HepG2 (cell line): Measurements from ENCODE around the gene P3H3. TPM values are rescaled to one million over a fixed set of nuclear protein-coding genes. Genes with fewer than 3 reads are reported as not detected.

Experiments
- ATAC-seq: fragments of 200-7000 bp; cut with Tn5 transposase; 3 replicates; pipeline ENCODE4 v1.9.1; 2020; ENCODE audit warnings: mild to moderate bottlenecking, moderate library complexity
- BruUV-seq: library from RNA; stranded (reverse); fragments of 400-500 nt; replicated peaks from 2 replicates; lab custom pipeline; 2021; lab: Mats Ljungman, UMichigan
- CTCF ChIA-PET: fragments of 300-600 bp; formaldehyde crosslinking; extraction: SDS; loops from one replicate; lab custom pipeline; 2021; ENCODE audit warnings: low total read pairs, inconsistent platforms, low intra/inter-chr PET ratio; lab: Yijun Ruan, JAX
- POLR2A ChIA-PET: fragments of 350-600 bp; sonication (Branson Sonifier 250); formaldehyde crosslinking; loops from one replicate; lab custom pipeline; 2020; ENCODE audit warnings: antibody characterized with exemption, inconsistent platforms; lab: Yijun Ruan, JAX
- DNase-seq: peaks from one replicate; pipeline ENCODE4 v3.0.0-alpha.2; 2015; ENCODE audit warnings: low spot score
- FAIRE-seq: peaks from 3 replicates; lab custom pipeline; 2011; peaks lifted over from hg19 to GRCh38; lab: Jason Lieb, UNC
- H2AFZ ChIP-seq: one replicate; pipeline ENCODE4 v1.6.1; 2011; ENCODE audit warnings: low read length, inconsistent platforms
- H3K27ac ChIP-seq: fragments of 300-600 bp; 3 replicates; pipeline ENCODE4 v1.8.0; 2011; ENCODE audit warnings: mixed run types, mild to moderate bottlenecking, mixed read lengths, low read length, inconsistent platforms; ENCODE audit not compliant: insufficient read depth; ENCODE audit errors: extremely low read length
- H3K27me3 ChIP-seq, 2 experiments: fragments of 200-600 bp in 1 of 2; 2 replicates in 1 of 2; 3 replicates in 1 of 2; pipeline versions ENCODE4 v1.6.0 to v1.8.0; 2011; ENCODE audit warnings: low read length in 2 of 2, mild to moderate bottlenecking in 2 of 2, moderate library complexity in 2 of 2, inconsistent platforms in 1 of 2; ENCODE audit not compliant: insufficient read depth in 2 of 2, control insufficient read depth in 1 of 2
- H3K36me3 ChIP-seq, 2 experiments: fragments of 200-600 bp in 1 of 2; replicated peaks in 1 of 2; 2 replicates in 1 of 2; 3 replicates in 1 of 2; pipeline versions ENCODE4 v1.5.1 to v1.8.0; 2011; ENCODE audit warnings: low read length in 2 of 2, inconsistent platforms in 1 of 2; ENCODE audit not compliant: insufficient read depth in 2 of 2, control insufficient read depth in 1 of 2
- H3K4me1 ChIP-seq: 2 replicates; pipeline ENCODE4 v1.5.1; 2012; ENCODE audit warnings: low read length, inconsistent platforms; ENCODE audit not compliant: insufficient read depth
- H3K4me2 ChIP-seq: 2 replicates; pipeline ENCODE4 v1.6.0; 2011; ENCODE audit warnings: low read depth, low read length, inconsistent platforms
- H3K4me3 ChIP-seq, 3 experiments: fragments of 200-600 bp in 1 of 3; sonication (generic), shearing (Covaris generic) in 1 of 3; replicated peaks in 1 of 3; 2 replicates each; pipeline ENCODE4 v1.5.1; 2011 to 2016; ENCODE audit warnings: low read length in 3 of 3, inconsistent platforms in 2 of 3, low read depth in 2 of 3, mild to moderate bottlenecking in 2 of 3, control low read depth in 1 of 3, mixed read lengths in 1 of 3; ENCODE audit not compliant: insufficient read depth in 1 of 3
- H3K79me2 ChIP-seq: one replicate; pipeline ENCODE4 v1.6.1; 2011; ENCODE audit warnings: low read length, inconsistent platforms; ENCODE audit not compliant: insufficient read depth
- H3K9ac ChIP-seq: 2 replicates; pipeline ENCODE4 v1.6.0; 2011; ENCODE audit warnings: mild to moderate bottlenecking, low read depth, low read length, inconsistent platforms; ENCODE audit not compliant: insufficient read depth
- H3K9me3 ChIP-seq: 2 replicates; pipeline ENCODE4 v1.5.1; 2012; ENCODE audit warnings: mild to moderate bottlenecking, low read length
- H4K20me1 ChIP-seq: 2 replicates; pipeline ENCODE4 v1.6.0; 2011; ENCODE audit warnings: inconsistent platforms, mild to moderate bottlenecking, low read length, moderate library complexity; ENCODE audit not compliant: insufficient read depth
- AKAP8 ChIP-seq: sonication (generic); formaldehyde crosslinking; IDR thresholded peaks from 2 replicates; pipeline ENCODE4 v1.5.1; 2020; ENCODE audit warnings: mild to moderate bottlenecking, missing genetic modification reagents
- FOSL2 ChIP-seq: sonication (generic); formaldehyde crosslinking; IDR thresholded peaks from 2 replicates; pipeline ENCODE4 v1.4.0; 2020; ENCODE audit warnings: missing genetic modification reagents
- HDAC1 ChIP-seq: sonication (generic); formaldehyde crosslinking; IDR thresholded peaks from 2 replicates; pipeline ENCODE4 v1.5.1; 2020; ENCODE audit warnings: mild to moderate bottlenecking, missing genetic modification reagents
- JUNB ChIP-seq: sonication (generic); formaldehyde crosslinking; IDR thresholded peaks from 2 replicates; pipeline ENCODE4 v1.8.0; 2022; ENCODE audit warnings: missing genetic modification reagents, mild to moderate bottlenecking, borderline replicate concordance
- LCORL ChIP-seq, 2 experiments: fragments of 450-650 bp in 1 of 2; sonication (generic) in 1 of 2; formaldehyde crosslinking in 1 of 2; IDR thresholded peaks; 2 replicates each; pipeline versions ENCODE4 v1.5.0 to v1.6.1; 2017 to 2020; ENCODE audit warnings: antibody characterized with exemption in 1 of 2, missing genetic modification reagents in 1 of 2
- MTF1 ChIP-seq: sonication (generic); formaldehyde crosslinking; IDR thresholded peaks from 2 replicates; pipeline ENCODE4 v1.5.0; 2020; ENCODE audit warnings: missing genetic modification reagents
- MXD4 ChIP-seq: IDR thresholded peaks from 2 replicates; pipeline ENCODE4 v1.6.1; 2016; ENCODE audit warnings: mild to moderate bottlenecking, missing biosample characterization, missing genetic modification reagents
- PATZ1 ChIP-seq: sonication (generic); formaldehyde crosslinking; IDR thresholded peaks from 2 replicates; pipeline ENCODE4 v1.4.0; 2020; ENCODE audit warnings: missing genetic modification reagents
- PBX3 ChIP-seq: sonication (generic); formaldehyde crosslinking; IDR thresholded peaks from 2 replicates; pipeline ENCODE4 v1.8.1; 2023; ENCODE audit warnings: missing genetic modification reagents, inconsistent platforms, borderline replicate concordance
- SOX5 ChIP-seq: IDR thresholded peaks from 2 replicates; pipeline ENCODE4 v1.6.1; 2016; ENCODE audit warnings: borderline replicate concordance
- SRSF1 ChIP-seq: fragments of 200-400 bp; formaldehyde crosslinking; optimal IDR thresholded peaks from 2 replicates; pipeline ENCODE3; 2017; ENCODE audit warnings: mild to moderate bottlenecking, low read depth, low read length, moderate library complexity
- ZMYM3 ChIP-seq: sonication (generic); formaldehyde crosslinking; IDR thresholded peaks from 2 replicates; pipeline ENCODE4 v1.5.1; 2020; ENCODE audit warnings: mild to moderate bottlenecking, missing genetic modification reagents
- ZNF101 ChIP-seq: sonication (generic); formaldehyde crosslinking; IDR thresholded peaks from 2 replicates; pipeline ENCODE4 v1.4.0; 2020; ENCODE audit warnings: mild to moderate bottlenecking, low read depth, missing genetic modification reagents, borderline replicate concordance
- ZNF124 ChIP-seq: sonication (generic); formaldehyde crosslinking; IDR thresholded peaks from 2 replicates; pipeline ENCODE4 v1.4.0; 2020; ENCODE audit warnings: missing genetic modification reagents
- ZNF224 ChIP-seq: sonication (generic); formaldehyde crosslinking; IDR thresholded peaks from 2 replicates; pipeline ENCODE4 v1.5.0; 2020; ENCODE audit warnings: mild to moderate bottlenecking, missing genetic modification reagents
- ZNF276 ChIP-seq: sonication (generic); formaldehyde crosslinking; IDR thresholded peaks from 2 replicates; pipeline ENCODE4 v1.4.0; 2020; ENCODE audit warnings: mild to moderate bottlenecking, low read depth, missing genetic modification reagents
- ZNF660 ChIP-seq: sonication (generic); formaldehyde crosslinking; IDR thresholded peaks from 2 replicates; pipeline ENCODE4 v1.5.1; 2020; ENCODE audit warnings: mild to moderate bottlenecking, low read depth, missing genetic modification reagents, borderline replicate concordance
- ZNF772 ChIP-seq: sonication (generic); formaldehyde crosslinking; IDR thresholded peaks from 2 replicates; pipeline ENCODE4 v1.5.0; 2020; ENCODE audit warnings: mild to moderate bottlenecking, missing genetic modification reagents
- WGBS: methylation state at CpG from one replicate; pipeline ENCODE4 v1.1.6; 2017; ENCODE audit warnings: low lambda C conversion rate; 5-methylcytosine and 5-hydroxymethylcytosine counted together
- in situ Hi-C: cut with HindIII; loops from 2 replicates; pipeline ENCODE4 v1.10.0; 2017; ENCODE audit warnings: low pct_unique_long_range_greater_than_20kb; ENCODE audit not compliant: extremely low pct_ligation_motif_present
- intact Hi-C: fragments of 100-400 bp; cut with micrococcal nuclease; formaldehyde crosslinking; loops from one replicate; pipeline ENCODE4 v1.10.0; 2022; ENCODE audit not compliant: unreplicated experiment
- polyA plus RNA-seq, 8 experiments: library from polyadenylated mRNA; depleted of rRNA in 3 of 8; stranded (reverse) in 7 of 8; unstranded in 1 of 8; fragments of >200 nt; fragmentation: Illumina TruSeq in 4 of 8; extraction: Trizol in 4 of 8; gene quantifications; 2 replicates each; pipeline versions ENCODE4 v1.2.1 to v1.2.3, GENCODE V29; 2011 to 2016; ENCODE audit warnings: low read depth in 4 of 8, missing spikeins in 1 of 8, mixed read lengths in 1 of 8; ENCODE audit not compliant: insufficient read depth in 1 of 8
- total RNA-seq, 5 experiments: library from RNA; depleted of rRNA; stranded (reverse); fragments of >200 nt; fragmentation: Illumina TruSeq; extraction: Trizol; gene quantifications; 2 replicates each; pipeline ENCODE4 v1.2.3, GENCODE V29; 2016; ENCODE audit warnings: low read depth in 1 of 5

P3H3 gene
- total and polyA plus RNA-seq, 2 of the 13 experiments (the other 11 are each of a cell fraction or from before 2014, with no cell fraction given) = 20.1 to 20.5 TPM

GRCh38 chr12:6779708-6780432 lies 48.3 kb upstream of the P3H3 start:
- Histone ChIP-seq H3K4me1 (peaks cover 83% of the 10 kb centered on the region), H3K79me2 (no peaks in the 10 kb centered on the region), H3K9me3 (no peaks in the 10 kb centered on the region), H3K9ac (no peak overlapping the region), H3K27ac (no peak overlapping the region), H3K4me3 (peak overlapping the region in 1 of 3 experiments; percentile 47; a peak in 2 of 6 replicates), H4K20me1 (no peaks in the 10 kb centered on the region), H3K27me3 (peaks cover 2 to 16% of the 10 kb centered on the region in 2 experiments; a peak in 2 of 5 replicates), H3K4me2 (peak overlapping the region; percentile 69), H3K36me3 (no peaks in the 10 kb centered on the region), H2AFZ (no peak overlapping the region)
- DNase-seq (peak; percentile 39), ATAC-seq (peak; percentile 29), FAIRE-seq (no peak)
- BruUV-seq = no TSS peak
- intact Hi-C loops = loop anchor here (1.0 to 2.0 kb wide), 3 partner anchors 27 to 45 kb away; partner anchors contain the start of gene MLF2
- in situ Hi-C loops = loop anchor here (5.0 kb wide), 1 partner anchor 33 kb away; no protein-coding TSS in a partner anchor
- WGBS = 36% methylated on average over 5 of the region's 6 CpGs
- CTCF ChIA-PET = interaction anchor here (1.3 to 2.9 kb wide), 3 partner anchors 13 to 44 kb away, joined by 4 to 54 read pairs (median 16); partner anchors contain the start of gene MLF2
- POLR2A ChIA-PET = interaction anchor here (0.6 to 3.3 kb wide), 5 partner anchors 9 to 26 kb away, joined by 3 to 28 read pairs (median 11); partner anchors contain the start of genes MLF2 and PTMS
- no peak for TF ChIP-seq ZNF101 (CRISPR knock-in tag)
- TF ChIP-seq ZNF276 (CRISPR knock-in tag) = peak; percentile 21; the same call in 1 of the 2 replicates
- no peak for TF ChIP-seq PBX3
- TF ChIP-seq ZMYM3 (CRISPR knock-in tag) = peak; percentile 13; the same call in 1 of the 2 replicates
- peak; percentile 16; the same call in 1 of the 2 replicates for TF ChIP-seq PATZ1 (CRISPR knock-in tag)
- no peak for TF ChIP-seq ZNF224 (CRISPR knock-in tag)
- TF ChIP-seq ZNF124 (CRISPR knock-in tag) = no peak
- TF ChIP-seq LCORL (IDR thresholded peaks at IDR 0.05) = no peak
- peak; percentile 73; the same call in 1 of the 2 replicates for TF ChIP-seq LCORL (CRISPR knock-in tag; IDR thresholded peaks at IDR 0.05)
- no peak for TF ChIP-seq ZNF660 (CRISPR knock-in tag)
- TF ChIP-seq MTF1 (CRISPR knock-in tag) = peak; percentile 88; the same call in 1 of the 2 replicates
- TF ChIP-seq ZNF772 = peak; percentile 40; the same call in 1 of the 2 replicates
- no peak for TF ChIP-seq JUNB (CRISPR knock-in tag)
- no peak for TF ChIP-seq SRSF1
- TF ChIP-seq FOSL2 = peak; percentile 29; the same call in 1 of the 2 replicates
- peak; percentile 64; the same call in 1 of the 2 replicates for TF ChIP-seq HDAC1 (CRISPR knock-in tag)
- TF ChIP-seq AKAP8 = 0 out of 2 replicates have a peak, but pooled peaks have one; percentile 56
- TF ChIP-seq MXD4 (CRISPR knock-in tag) = 0 out of 2 replicates have a peak, but pooled peaks have one; percentile 13
- 0 out of 2 replicates have a peak, but pooled peaks have one; percentile 11 for TF ChIP-seq SOX5
